B cell (primary cell): ENCODE measurements around the gene TXNRD1. TPM values are rescaled to one million over a fixed set of nuclear protein-coding genes. Genes with fewer than 3 reads are reported as not detected.
"Not testable (repeated sequence)": the region's sequence is repeated elsewhere in the genome, so short reads cannot be mapped to it uniquely, and the experiment has no call there.

Source experiments
- ATAC-seq: fragments of 200-7000 bp; cut with Tn5 transposase; one replicate; pipeline ENCODE4 v1.10.0; 2021; ENCODE audit warnings: low read depth, mild to moderate bottlenecking, moderate number of reproducible peaks, moderate library complexity
- CTCF ChIA-PET: fragments of 350-600 bp; sonication (Branson Sonifier 250); formaldehyde crosslinking; loops from one replicate; lab custom pipeline; 2021; ENCODE audit warnings: antibody characterized with exemption, inconsistent platforms; lab: Charles Lee
- POLR2A ChIA-PET: fragments of 350-600 bp; sonication (Branson Sonifier 250); formaldehyde crosslinking; loops from one replicate; lab custom pipeline; 2021; ENCODE audit warnings: antibody characterized with exemption; lab: Charles Lee
- DNase-seq: peaks from one replicate; pipeline ENCODE4 v3.0.0; 2013
- H2AFZ ChIP-seq: 2 replicates; pipeline ENCODE4 v1.6.1; 2012; ENCODE audit warnings: mild to moderate bottlenecking, low read depth, low read length; ENCODE audit not compliant: insufficient read depth, poor library complexity, severe bottlenecking
- H3K27ac ChIP-seq, 2 donors: 1 replicate in 1 of 2; 2 replicates in 1 of 2; pipeline ENCODE4 v1.5.1; 2012 to 2013; ENCODE audit warnings: low read length in 2 of 2, mild to moderate bottlenecking in 2 of 2, moderate library complexity in 1 of 2
- H3K27me3 ChIP-seq, 4 experiments: fragments of 200-600 bp in 1 of 4; sonication (generic) in 1 of 4; replicated peaks in 1 of 4; 1 replicate in 2 of 4; 2 replicates in 2 of 4; pipeline versions ENCODE4 v1.6.1 to v1.7.0; 2013 to 2016; ENCODE audit warnings: low read length in 3 of 4, mild to moderate bottlenecking in 2 of 4, mixed read lengths in 1 of 4, moderate library complexity in 1 of 4; ENCODE audit not compliant: insufficient read depth in 4 of 4, control insufficient read depth in 3 of 4; ENCODE audit errors: control extremely low read depth in 1 of 4
- H3K36me3 ChIP-seq, 2 experiments: replicated peaks in 1 of 2; 1 replicate in 1 of 2; 2 replicates in 1 of 2; pipeline versions ENCODE4 v1.6.1 to v1.7.1; 2013; ENCODE audit warnings: low read length in 1 of 2; ENCODE audit not compliant: insufficient read depth in 2 of 2, control insufficient read depth in 1 of 2; ENCODE audit errors: control extremely low read depth in 1 of 2, extremely low read depth in 1 of 2
- H3K4me1 ChIP-seq, 2 donors: fragments of 200-600 bp in 1 of 2; sonication (generic) in 1 of 2; 1 replicate in 1 of 2; 2 replicates in 1 of 2; pipeline versions ENCODE4 v1.5.1 to v1.6.1; 2013 to 2017; ENCODE audit warnings: low read length in 2 of 2; ENCODE audit not compliant: control insufficient read depth in 2 of 2, insufficient read depth in 2 of 2
- H3K4me2 ChIP-seq: replicated peaks from 2 replicates; pipeline ENCODE3; 2012; ENCODE audit warnings: mild to moderate bottlenecking, low read depth, low read length; ENCODE audit not compliant: poor library complexity, severe bottlenecking
- H3K4me3 ChIP-seq, 5 experiments: fragments of 200-600 bp in 1 of 5; sonication (generic) in 1 of 5; 1 replicate in 3 of 5; 2 replicates in 2 of 5; pipeline versions ENCODE4 v1.5.1 to v1.7.0; 2011 to 2016; ENCODE audit warnings: low read length in 4 of 5, mild to moderate bottlenecking in 4 of 5, low read depth in 2 of 5, control low read depth in 1 of 5, moderate library complexity in 1 of 5; ENCODE audit not compliant: insufficient read depth in 1 of 5; ENCODE audit errors: control extremely low read depth in 1 of 5, extremely low read depth in 1 of 5
- H3K79me2 ChIP-seq: fragments of 200-600 bp; sonication (generic); one replicate; pipeline ENCODE4 v1.6.0; 2016; ENCODE audit warnings: low read length; ENCODE audit not compliant: control insufficient read depth, insufficient read depth
- H3K9ac ChIP-seq: fragments of 200-600 bp; sonication (generic); 2 replicates; pipeline ENCODE4 v1.6.1; 2017; ENCODE audit warnings: mild to moderate bottlenecking, low read length, moderate library complexity
- H3K9me3 ChIP-seq, 3 donors: one replicate each; pipeline versions ENCODE4 v1.6.1 to v1.7.1; 2013; ENCODE audit warnings: low read length in 2 of 3; ENCODE audit not compliant: control insufficient read depth in 2 of 3, insufficient read depth in 1 of 3; ENCODE audit errors: control extremely low read depth in 1 of 3
- H4K20me1 ChIP-seq: 2 replicates; pipeline ENCODE4 v1.6.0; 2012; ENCODE audit warnings: mild to moderate bottlenecking, low read length; ENCODE audit not compliant: insufficient read depth, control insufficient read depth, poor library complexity, severe bottlenecking
- H3K27ac Mint-ChIP-seq: one replicate; pipeline ENCODE4 v1.8.0; 2021; ENCODE audit warnings: mixed read lengths
- H3K27me3 Mint-ChIP-seq: one replicate; pipeline ENCODE4 v1.8.0; 2021; ENCODE audit warnings: mixed read lengths
- H3K4me1 Mint-ChIP-seq: one replicate; pipeline ENCODE4 v1.8.0; 2021; ENCODE audit warnings: mixed read lengths
- H3K4me3 Mint-ChIP-seq: one replicate; pipeline ENCODE4 v1.8.0; 2021; ENCODE audit warnings: mixed read lengths
- H3K9me3 Mint-ChIP-seq: one replicate; pipeline ENCODE4 v1.8.0; 2022; ENCODE audit warnings: mixed read lengths; ENCODE audit not compliant: insufficient read depth
- CTCF ChIP-seq: fragments of 200-600 bp; IDR thresholded peaks from one replicate; pipeline ENCODE4 v1.8.0; 2022; ENCODE audit warnings: antibody characterized with exemption, mild to moderate bottlenecking
- EZH2 ChIP-seq: IDR thresholded peaks from 2 replicates; pipeline ENCODE4 v1.6.1; 2012; ENCODE audit warnings: borderline replicate concordance, low read depth, mild to moderate bottlenecking, moderate library complexity, low read length; ENCODE audit not compliant: insufficient read depth, poor library complexity, severe bottlenecking
- WGBS: methylation state at CpG from one replicate; pipeline ENCODE4 v1.1.5; 2013; ENCODE audit warnings: missing lambda C conversion rate; ENCODE audit not compliant: insufficient coverage; 5-methylcytosine and 5-hydroxymethylcytosine counted together
- intact Hi-C: fragments of 100-400 bp; cut with micrococcal nuclease; formaldehyde crosslinking; loops from one replicate; pipeline ENCODE4 v1.10.0; 2022
- polyA plus RNA-seq: library from polyadenylated mRNA; depleted of rRNA; stranded (reverse); fragments of >200 nt; gene quantifications from 2 replicates; pipeline ENCODE4 v1.2.3, GENCODE V29; 2012
- total RNA-seq, 2 donors: library from RNA; stranded (reverse); fragments of 120-200 nt in 1 of 2; gene quantifications; 1 replicate in 1 of 2; 2 replicates in 1 of 2; pipeline versions ENCODE4 v1.2.3 to v1.2.4, GENCODE V29; 2013 to 2022

The TXNRD1 gene
- total and polyA plus RNA-seq, 2 donors (not counting 1 experiment from before 2014, with no cell fraction given) = 10.1 to 44.6 TPM

DNA sequence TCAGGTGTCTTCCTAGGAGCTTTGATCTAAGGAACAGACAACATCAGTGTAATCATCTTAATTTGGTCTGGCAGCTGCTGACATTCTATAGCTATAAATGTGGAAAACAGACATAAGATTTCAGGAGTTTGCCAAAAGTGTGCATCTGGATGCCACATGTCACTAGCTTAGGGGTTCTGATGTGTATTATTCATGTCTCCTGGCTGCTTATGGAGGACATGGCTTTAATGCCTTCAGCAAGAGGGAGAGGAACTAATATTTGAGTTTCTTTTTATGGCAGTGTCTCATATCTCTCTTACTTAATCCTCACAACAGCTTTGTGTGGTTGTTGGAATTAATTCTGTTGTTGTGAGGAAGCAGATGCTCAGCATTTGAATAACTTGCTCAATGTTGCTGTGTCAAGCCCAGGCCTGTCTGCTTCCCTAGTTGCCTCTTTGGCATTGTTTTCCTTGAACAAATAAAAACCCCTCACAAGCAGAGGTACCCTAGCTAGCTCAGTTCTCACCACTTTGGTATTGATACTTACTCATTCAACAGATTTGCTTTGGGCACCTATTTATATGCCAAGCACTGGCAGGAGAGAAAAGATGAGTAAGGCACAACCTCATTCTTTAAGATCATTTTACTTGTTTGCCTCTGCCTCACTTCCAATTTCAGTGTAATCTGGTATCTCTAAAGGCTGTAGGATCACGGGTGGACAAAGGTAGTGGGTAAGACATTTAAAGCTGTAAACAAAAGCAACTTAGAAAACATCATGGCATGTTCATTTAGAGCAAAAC is 48.2 kb downstream of the TXNRD1 start:
- Mint-ChIP-seq H3K4me3 (no peak overlapping the region), H3K27ac (no peak overlapping the region), H3K4me1 (no peaks in the 10 kb centered on the region), H3K9me3 (no peaks in the 10 kb centered on the region), H3K27me3 (no peaks in the 10 kb centered on the region)
- WGBS = no CpG with 5 or more reads among the region's 1 CpG
- no peaks in the 10 kb centered on the region for H4K20me1 ChIP-seq
- no peak for TF ChIP-seq EZH2
- TF ChIP-seq CTCF = no peak
- ATAC-seq = no peak
- no peak overlapping the region for H3K9ac ChIP-seq
- H3K27ac ChIP-seq = no peak overlapping the region
- H3K9me3 ChIP-seq = no peaks in the 10 kb centered on the region
- H3K4me3 ChIP-seq = no peak overlapping the region
- POLR2A ChIA-PET = no interaction called here
- no peaks in the 10 kb centered on the region for H3K79me2 ChIP-seq
- CTCF ChIA-PET = no interaction called here
- no peak overlapping the region for H2AFZ ChIP-seq
- no peaks in the 10 kb centered on the region for H3K36me3 ChIP-seq
- no peak overlapping the region for H3K4me2 ChIP-seq
- no peaks in the 10 kb centered on the region for H3K27me3 ChIP-seq
- intact Hi-C loops = no loop called here
- no peak for DNase-seq
- H3K4me1 ChIP-seq = no peaks in the 10 kb centered on the region

DNA sequence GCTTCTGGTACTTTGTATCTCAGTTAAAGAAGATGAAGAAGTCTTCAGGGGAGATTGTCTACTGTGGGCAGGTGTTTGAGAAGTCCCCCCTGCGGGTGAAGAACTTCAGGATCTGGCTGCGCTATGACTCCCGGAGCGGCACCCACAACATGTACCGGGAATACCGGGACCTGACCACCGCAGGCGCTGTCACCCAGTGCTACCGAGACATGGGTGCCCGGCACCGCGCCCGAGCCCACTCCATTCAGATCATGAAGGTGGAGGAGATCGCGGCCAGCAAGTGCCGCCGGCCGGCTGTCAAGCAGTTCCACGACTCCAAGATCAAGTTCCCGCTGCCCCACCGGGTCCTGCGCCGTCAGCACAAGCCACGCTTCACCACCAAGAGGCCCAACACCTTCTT is 49.9 kb downstream of the TXNRD1 start:
- H3K9me3 ChIP-seq, H3K79me2 ChIP-seq, H3K27me3 Mint-ChIP-seq, CTCF ChIA-PET, H3K9ac ChIP-seq, intact Hi-C loops, H3K4me2 ChIP-seq, POLR2A ChIA-PET, H3K27ac ChIP-seq, H3K4me1 Mint-ChIP-seq, H3K27me3 ChIP-seq, H3K4me1 ChIP-seq, H3K27ac Mint-ChIP-seq, H4K20me1 ChIP-seq, DNase-seq, H3K4me3 ChIP-seq, ATAC-seq, H3K36me3 ChIP-seq, H3K4me3 Mint-ChIP-seq, H2AFZ ChIP-seq, H3K9me3 Mint-ChIP-seq: not testable (repeated sequence)
- 100% methylated on average over 7 of the region's 24 CpGs for WGBS
